GF-D8 (cell line): ENCODE results near the gene CADM1.

Experiments
- DNase-seq: peaks from one replicate; lab custom pipeline; 2025; lab: John Stamatoyannopoulos, UW

Gene CADM1

DNA sequence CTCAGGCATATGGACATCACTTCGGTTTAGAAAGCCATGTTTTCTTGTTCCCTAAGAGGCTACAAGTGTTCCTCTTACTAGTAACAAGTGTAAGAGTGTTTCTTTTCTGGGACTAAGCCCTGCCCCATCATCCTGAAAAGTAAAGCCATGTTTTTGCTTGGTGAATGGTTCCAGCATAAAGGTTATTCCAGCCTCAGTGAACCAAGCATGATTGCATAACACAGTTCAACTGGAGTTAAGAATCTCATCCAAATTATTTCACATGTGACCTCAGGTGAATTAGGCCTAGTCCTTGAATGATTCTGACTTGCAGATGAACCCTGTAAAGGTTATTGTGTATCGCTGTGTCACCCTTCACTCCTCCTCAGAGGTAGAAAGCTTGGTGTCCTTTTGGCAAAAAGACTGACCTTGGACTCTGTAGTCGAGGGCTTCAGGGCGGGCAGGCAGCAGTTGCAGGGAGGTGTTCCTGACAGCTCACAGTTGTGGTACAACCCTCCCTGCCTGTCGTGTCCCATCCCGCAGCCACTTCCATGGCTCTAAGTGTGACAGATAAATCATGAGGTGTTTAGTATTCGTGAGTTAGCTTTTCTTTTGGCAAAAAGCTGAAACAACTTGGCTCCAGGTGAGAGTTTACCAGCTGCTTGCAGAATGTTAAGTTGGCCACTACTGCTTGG is 321.8 kb downstream of the CADM1 start:
- DNase-seq = no peak

DNA sequence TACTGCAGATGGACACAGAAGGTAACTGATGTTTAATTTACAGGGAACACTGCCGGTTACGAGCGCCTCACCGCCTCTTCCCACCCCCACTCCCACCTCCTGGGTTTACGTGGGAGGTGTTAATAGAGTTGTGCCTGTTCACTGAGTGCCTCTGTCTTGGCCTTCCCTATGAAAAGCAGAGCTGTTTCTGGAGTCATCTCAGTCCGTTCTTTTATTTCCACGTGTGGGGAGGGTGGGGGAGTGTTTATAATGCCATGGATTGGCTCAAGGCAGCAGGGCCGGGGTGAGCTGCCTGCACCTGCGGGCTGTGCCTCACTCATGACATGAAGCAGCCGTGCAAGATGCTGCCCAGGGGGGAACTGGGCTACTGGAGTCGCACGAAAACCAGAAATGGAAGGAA is 322.7 kb downstream of the CADM1 start:
- DNase-seq = no peak

DNA sequence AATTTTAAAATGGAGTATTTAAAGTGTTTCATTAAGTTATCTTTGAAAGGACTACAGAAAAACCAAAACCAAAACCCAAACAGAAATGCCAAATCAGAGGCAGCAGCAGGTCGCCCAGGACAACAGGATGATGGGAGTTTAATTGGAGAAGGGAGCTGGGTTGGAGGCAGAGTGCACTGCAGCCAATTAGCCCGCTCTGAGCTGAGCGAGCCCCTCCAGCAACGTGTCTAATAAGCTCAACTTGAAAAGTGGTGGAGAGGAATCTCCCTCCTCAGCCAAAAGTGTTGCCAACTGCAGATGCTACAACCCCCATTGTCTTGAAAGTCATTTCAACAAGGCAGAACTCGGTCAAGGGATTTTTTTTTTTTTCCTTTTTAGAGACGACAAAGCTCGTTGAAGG is 323.9 kb downstream of the CADM1 start:
- no peak for DNase-seq

DNA sequence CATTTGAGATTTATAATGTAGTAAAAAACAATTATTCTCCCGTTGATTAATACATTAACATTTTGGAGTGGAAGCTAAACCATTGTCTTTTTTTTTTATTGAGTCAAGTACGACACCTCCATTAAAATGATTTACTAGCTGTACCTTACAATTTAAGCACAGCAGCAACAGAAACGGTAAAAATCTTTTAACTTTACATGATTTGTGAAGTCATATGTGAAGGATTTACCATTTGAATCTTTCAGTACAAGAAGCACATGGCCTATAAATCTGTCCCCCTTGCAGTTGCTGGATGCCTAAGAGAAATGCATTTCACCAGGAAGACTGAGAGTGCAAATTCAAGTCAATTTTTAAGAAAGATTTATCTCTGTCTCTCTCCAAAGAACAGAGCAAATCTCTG is 324.6 kb downstream of the CADM1 start:
- DNase-seq = no peak

DNA sequence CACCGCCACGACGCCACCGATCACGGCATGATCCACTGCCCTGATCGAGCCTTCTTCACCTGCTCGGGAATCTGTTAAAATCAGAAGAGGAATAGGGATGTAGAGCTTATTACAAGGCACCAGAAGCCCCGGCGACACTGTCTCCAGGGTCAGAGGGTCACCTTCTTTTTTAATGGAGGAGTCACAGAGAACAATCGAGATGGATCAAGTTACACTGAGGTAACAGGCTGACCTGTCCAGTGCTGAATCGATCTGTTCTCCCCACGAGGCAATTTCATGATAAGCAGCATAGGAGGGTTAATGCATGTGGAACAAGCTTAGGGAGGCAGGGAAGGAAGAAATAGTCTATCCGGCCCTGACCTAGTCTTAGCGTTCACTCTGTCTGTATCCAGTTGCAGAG is 325.5 kb downstream of the CADM1 start:
- DNase-seq = no peak

DNA sequence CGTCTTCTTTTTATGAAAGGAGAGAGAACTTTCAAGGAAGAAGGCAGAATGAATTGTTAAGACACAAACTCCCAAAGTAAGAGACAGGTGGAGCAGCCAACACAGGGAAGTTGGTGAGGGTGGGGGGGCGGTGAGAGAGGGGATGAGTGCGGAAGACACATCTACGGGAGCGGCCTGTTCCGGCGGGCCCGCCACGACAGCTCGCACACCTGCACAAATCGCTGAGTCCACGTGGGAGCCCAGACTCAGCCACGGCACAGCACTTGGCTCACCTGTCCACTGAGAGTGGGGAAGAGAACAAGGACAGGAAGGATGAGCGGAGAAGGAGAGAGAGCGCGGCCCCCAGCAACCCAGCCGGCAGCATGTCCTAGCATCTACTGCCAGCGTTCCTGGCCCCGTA is 331.1 kb downstream of the CADM1 start:
- DNase-seq = no peak

DNA sequence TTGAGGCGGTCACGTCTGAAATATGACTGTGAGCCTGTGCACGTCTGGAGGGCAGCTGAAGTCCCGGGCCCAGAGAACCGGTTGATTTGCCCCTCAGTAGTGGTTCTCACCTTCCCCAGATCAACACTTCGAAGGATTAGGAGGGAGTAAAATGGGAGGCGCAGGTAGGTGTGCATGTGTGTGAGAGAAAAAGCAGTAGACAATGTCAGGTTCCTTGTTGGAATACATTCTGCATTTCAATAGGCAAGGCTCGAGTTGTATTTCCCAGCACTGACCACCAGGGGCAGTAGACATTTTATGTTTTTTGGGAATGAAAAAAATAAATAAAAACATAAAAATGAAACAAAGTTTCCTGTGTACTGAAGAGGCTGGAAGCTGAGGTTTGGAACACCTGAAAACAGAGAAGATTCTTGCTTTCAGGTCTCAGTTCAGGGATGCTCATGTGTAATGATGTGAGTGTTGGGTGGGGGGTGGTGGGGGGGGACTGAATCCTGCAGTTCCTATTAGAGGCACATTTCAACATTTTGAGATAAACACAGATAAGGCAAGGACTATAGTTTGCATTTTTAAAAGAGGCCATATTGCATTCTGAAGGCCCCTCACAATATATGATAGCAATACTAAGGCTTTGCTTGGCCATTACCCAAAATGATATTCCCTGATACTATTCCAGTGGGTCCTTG is 333.9 kb downstream of the CADM1 start:
- DNase-seq = no peak

DNA sequence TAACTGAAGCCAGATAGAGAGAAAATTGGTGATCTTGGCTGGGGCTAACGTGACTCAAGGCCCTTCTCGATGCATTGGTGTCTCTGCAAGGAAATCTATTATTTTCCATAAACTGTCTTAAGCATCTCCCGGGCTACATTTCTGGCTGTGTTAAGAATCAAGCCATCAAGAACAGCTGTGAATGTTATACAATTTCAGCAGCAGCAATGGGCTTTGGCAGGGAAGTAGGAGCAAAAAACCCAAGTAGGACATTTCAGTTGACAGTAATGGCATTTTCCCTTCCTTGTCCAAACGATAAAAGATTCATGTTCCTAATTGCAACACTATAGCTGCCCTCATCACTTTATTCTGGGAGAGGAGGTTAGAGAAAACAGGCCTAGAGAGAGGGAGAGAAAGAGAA is 335.0 kb downstream of the CADM1 start:
- DNase-seq = no peak

DNA sequence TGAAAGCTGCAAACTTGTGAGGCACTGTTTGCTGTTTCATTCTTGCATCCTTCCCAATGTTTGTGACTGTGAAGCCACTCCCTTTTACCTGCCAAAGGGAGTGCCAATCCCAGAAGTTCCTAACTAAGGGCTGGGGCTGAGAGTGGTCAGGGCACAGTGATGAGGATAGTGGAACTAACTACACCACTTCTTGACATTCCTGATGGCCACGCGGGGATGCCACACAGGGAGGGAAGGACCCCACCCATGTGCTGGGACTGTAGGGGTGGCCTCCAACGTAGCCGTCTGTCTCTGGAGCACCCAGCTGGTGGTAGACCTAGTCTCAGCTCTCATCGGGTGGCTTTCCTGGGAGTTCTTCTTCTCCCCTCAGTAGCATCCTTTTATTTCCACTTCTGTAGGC is 335.5 kb downstream of the CADM1 start:
- no peak for DNase-seq

DNA sequence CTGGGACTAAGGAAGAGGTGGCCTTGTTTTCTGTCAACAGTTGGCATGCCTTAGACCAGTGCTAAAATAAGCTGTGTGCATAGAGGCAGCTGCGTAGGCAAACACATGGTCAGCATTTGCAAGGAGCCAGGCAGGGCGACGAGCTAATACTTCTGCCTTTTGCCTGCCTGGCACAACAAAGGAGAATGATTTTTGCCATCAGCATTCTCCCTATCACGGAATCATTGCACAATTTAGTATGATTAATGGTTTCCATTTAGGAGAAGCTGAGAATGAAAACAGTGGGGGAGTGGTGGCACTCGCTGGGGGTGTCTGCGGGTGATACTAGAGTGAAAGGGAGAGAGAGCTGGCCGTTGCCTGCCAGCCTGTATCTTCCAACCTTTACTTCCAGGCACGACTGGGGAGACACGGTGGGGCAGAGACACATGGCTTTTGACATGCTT is 336.0 kb downstream of the CADM1 start:
- no peak for DNase-seq

DNA sequence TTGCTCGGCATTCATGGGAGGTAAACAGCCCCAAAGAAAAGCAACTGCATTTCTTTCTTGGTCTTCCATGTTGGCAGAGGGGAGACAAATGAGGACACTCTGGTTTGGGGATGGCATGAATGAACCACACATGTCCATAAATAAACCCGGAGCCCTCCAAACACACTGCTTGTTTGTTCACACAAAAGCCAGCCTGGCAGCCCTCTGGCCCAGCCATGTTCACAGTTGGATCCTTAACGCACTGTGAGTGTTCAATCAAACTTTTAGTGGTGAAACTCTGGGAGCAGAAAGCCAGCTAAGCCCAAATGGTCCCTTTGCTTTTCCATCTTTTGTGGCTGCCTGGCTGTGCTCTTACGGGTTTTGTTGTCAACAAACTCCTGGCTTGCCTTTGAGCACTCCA is 336.8 kb downstream of the CADM1 start:
- no peak for DNase-seq

DNA sequence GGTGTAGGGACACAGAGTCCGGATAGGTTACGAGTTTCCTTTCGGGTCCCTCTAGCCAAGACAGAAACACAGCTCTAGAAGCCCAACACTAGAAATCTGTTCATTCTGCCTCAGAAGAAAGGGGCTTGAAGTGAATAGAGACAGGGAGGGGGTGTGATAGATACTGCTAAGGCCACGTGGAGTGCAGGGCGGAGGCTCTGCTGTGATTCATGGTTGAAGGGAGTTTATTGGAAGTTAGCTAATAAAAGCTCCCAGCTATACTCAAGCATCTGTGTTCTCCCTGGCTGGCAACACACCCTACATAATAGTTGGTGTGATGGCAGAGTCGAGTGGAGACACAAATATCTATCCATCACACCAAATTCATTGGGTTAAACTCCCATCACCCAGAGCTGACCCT is 337.4 kb downstream of the CADM1 start:
- no peak for DNase-seq

DNA sequence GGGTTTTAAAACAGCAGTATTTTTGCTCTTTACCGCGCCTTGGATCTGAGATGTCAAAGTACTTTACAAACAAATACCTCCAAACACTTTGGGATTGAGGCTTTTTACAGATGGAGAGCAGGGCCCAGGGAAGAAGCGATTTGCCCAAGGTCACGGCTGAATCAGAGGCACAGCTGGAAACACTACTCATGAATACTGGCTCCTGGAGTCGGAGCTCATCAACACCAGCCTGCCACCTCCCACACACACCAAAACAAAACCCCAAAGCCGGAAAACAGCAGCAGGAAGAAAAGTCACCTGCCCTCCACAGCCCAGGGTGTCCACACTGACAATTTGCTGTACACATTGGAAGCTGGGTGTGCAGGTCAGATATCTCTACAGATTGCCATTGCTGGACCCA is 339.4 kb downstream of the CADM1 start:
- DNase-seq = no peak

DNA sequence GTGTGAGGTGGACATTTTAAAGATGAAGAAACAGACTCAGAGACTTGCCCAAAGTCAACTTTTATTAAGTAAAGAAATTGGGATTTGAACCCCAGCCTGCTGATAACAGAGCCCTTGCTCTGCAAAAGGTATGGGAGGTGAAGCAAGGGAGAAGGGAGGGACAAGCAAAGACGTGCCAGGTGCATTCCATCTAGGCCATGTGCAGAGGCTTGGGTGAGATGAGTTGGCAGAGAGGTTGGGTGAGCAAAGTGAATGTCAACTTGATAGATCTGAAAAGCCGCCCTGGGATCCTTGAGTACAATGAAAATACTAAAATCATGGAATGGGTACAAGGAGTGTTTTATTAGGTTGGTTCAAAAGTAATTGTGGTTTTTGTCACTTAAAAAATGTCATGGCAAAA is 341.3 kb downstream of the CADM1 start:
- DNase-seq = no peak

DNA sequence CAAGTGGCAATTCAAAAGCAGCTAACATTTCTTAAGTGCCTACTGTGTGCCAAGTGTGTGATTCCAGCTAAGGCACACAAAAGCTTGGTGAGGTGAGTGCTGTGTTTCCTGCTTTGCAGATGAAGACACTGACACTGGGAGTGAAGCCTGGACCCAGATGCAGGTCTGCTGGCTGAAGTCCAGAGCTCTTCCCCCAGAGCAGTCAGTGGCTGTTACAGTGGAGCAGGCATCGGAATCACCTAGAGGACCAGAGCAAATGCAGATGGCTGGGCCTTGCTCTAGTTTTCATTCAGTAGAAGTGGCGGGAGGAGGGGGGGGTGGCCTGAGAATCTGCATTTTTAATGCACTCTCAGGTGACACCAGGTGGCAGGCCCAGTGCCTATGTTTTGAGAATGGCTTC is 342.3 kb downstream of the CADM1 start:
- DNase-seq = no peak

DNA sequence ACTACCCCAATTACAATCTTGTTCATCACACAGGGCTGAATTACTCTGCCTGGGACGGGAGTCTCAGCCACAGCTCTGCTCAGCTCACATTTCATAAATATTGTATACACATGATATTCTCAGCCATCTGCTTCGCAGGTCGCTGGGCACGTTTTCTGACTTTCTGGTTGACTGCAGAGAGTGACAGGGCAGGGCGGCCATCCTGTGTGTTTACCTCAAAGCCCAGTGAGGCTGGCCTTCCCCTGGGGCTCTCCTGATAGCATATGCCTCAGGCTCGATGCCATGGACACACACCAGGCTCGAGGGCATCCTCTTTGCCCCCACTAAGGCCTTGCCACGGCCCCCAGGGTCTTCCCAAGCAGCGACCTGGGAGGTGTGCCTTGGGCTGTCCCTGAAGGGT is 345.0 kb downstream of the CADM1 start:
- no peak for DNase-seq

DNA sequence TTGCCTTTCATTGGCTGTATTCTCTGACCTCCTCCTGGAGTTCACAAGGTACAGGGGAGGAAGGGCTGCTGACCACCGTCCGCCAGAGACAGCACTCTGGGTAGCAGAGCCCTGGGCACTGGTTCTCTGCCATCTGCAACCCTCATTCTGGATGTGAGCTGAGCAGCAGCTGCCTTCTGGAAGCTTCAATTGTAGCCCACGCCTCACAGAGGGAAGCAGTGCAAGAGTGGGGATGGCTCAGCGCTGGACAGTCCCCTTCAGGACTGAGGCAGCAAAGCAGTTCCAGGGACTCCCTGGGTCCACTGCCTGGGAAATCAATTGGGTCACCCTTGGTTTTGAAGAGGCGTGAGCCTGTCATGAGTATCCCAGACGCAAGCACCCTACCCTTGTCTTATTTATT is 346.2 kb downstream of the CADM1 start:
- no peak for DNase-seq

DNA sequence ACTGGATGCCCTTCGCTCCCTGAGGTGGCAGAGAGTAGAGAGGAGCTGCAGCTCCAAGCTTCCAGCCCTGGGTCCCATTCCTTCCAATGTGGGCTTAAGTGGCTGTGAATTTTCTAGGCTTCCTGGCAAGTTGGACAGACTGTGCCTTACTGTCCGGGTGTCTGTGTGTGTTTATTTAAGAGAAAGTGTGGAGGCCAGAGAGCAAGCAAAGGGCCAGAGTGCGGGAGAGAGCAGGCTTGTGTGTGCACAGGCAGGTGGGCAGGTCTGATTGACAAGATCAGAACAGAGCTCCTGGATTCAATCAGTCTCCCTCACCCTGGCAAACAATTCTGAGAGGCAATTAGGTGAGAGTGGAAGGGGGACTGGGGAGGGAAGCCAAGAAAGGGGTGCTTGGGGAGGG is 347.0 kb downstream of the CADM1 start:
- no peak for DNase-seq

DNA sequence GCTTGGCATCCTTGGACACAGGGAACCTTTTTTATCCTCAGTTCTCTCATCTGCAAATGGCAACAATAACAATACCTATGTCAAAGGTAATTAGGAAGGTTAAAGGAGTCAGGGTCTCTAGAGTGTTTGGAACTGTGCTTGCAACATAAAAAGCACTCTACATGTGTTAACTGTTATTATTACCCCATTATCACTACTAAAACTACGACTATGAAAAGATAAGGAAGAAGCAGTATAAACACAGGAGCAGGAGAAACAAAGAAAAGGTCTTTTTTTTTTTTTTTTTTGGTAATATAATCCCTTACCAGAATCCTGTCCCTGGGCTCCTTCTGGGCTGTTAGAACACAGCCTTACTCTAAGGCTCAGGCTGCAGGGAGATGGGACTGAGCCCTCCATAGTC is 348.2 kb downstream of the CADM1 start:
- DNase-seq = no peak

DNA sequence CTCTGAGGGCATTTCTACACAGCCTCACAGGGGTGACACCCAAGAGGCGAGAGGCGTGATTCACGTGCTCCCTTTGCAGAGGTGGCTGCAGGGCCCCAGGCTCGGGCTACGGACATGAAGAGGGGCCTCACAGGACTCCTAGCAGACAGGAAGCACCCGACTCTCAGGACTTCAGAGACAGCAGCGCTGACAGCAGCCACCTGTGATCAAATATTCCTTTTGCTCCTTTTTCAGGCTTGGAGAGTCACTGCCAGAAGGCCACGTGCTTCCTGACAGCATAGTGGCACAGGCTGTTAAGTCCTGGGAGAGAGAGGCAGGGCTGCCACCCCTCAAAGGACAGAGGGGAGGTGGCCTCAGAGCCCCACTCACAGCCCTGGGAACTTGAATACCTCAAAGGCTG is 348.9 kb downstream of the CADM1 start:
- DNase-seq = no peak

DNA sequence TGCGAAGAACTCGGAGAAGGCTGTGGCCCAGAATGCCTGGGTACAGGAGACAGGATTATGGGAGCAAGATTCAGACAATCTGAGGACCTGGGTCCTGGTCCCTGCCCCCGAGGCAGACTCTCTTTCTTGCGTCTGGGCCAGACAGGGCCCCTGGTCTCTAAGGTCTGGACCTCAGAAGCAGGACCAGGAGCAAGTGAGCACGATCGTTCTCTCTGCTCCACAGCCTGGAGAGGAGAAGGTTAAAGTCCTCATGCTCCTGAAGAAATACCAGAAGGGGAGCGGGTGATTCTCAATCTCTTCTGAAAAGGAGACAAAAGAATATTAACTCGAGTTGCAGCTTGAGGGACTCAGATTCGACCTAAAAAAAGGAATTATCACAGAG is 349.9 kb downstream of the CADM1 start:
- no peak for DNase-seq

DNA sequence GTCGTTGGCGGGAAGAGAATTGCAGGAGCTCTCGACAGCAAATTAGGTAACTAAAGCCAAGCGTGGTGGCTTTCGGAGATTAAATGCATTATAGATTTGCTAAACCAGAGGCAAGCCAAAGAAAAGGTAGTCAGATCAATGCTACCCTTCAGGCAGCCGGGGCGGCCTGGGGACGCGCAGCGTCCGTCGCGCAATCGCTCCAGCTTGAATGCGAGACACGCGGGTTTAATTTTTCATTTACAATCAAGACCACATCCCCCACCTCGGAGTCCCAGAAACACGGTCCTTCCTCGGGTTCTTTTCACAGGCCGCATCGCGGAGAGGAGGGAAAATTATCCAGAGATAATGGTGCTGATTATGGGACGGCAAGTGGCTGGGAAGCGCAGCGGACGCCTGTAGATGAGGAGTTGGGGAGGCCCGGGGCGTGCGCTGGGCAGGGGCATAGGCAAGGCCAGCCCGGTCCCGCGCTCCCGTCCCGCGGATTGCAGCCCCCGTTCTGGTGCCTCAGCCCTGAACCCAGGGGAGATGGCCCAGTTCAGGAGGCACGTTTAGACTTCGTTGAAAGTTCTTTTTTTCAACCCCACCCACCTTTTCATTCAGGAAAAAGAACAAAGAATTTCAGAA is 350.4 kb downstream of the CADM1 start:
- DNase-seq = no peak

DNA sequence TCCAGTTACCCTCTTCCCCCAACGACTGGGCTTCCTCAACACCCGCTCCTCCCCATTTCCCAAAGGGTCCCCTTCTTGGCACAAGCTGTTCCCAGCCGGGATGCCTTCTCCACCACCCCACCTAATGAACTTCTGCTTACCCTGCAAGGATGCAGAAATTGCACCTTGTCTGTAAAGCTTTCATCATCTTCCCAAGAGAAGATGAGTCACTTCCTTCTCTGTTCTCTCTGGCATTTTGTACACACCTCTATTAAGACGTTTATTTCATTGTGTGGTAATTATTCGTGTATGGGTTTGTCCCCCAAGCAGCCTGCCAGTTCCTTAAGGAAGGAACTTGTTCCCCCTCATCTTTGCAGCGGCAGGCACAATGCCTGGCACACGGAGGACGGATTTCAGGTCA is 351.1 kb downstream of the CADM1 start:
- no peak for DNase-seq

DNA sequence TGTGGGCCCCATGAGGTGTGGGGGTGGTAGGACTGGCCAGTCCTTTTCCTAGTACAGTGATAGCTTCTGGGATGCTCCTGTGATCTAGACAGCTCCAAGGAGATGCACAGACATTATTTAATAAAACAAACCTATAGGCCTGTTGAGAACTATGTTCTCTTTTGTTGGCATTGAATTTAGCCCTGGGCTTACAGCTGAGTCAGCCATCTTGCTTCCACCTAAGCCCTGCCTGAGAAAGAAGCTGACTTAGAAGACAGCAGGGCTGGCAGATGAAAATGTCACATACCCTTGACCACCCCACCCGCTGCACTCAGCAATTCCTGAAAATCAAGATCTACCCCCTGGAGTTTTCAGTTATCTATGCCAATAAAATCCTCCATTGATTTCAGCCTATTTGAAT is 353.2 kb downstream of the CADM1 start:
- DNase-seq = no peak
